GM19455 (cell line): ENCODE data around the gene MYBPH.
A peak's percentile ranks its signal among the peaks of the same experiment; 100 is the strongest.

Source experiments
- ATAC-seq: cut with Tn5 transposase; IDR thresholded peaks from one replicate; pipeline ENCODE4 v1.9.1; 2021; ENCODE audit not compliant: unreplicated experiment

The MYBPH gene

DNA sequence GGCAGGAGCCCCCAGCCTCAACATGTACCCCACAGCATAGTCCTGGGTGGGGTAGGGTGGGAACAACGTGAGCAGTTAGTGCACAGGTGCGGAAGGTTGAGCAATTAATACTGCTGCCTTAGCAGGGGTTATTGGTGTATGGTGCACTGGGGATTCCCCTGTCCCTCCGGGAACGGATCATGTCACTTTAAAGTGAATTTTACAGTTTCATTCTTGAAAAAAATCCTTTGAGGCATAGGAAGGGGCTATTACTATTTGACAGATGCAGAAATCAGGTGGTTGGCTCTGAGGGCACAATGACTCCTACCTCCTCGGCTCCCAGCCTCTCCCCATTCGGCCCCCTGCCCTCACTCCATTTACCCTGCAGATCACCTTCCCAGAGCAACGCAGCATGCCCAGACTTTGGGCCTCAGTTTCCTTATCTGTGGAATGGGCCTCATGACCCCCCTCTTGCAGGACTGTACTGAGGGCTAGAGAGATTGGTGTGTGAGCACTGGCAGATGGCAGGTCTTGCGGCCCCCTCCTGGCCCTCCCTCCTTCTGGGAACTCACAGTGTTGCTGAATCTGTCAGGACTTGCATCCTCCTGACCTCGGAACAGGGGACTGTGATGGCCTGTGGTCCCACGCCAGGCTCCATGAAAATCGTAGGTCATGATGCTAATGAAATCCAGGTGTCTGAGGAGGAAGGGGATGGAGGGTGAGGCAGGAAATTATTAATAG lies 5.1 kb upstream of the MYBPH start:
- no peak for ATAC-seq

- no peak for ATAC-seq
Observed at GRCh38 chr1:203179667-203180005, 4.0 kb upstream of the MYBPH start.

GRCh38 chr1:203178821-203179666 lies 3.4 kb upstream of the MYBPH start:
- ATAC-seq, result no peak

- no peak for ATAC-seq
Observed at GRCh38 chr1:203178083-203178482, 2.5 kb upstream of the MYBPH start.

GRCh38 chr1:203177470-203178039 lies 1.9 kb upstream of the MYBPH start:
- no peak for ATAC-seq

DNA sequence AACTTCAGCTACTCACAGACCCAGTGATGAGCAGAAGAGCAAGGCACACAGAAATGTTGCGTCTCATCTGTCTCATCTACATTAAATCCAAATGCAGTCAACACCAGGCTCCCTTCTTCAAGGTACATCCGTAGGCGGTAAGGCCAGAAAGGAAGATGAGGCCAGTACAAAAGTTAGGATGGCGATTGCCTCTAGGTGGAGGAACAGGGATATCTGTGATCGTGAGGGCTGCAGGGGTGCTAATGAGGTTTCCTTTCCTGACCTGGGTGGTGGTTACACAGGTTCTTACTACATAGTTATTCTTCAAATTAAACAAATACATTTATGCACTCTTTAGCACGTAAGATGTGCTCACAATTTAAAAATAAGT lies 1.4 kb upstream of the MYBPH start:
- ATAC-seq, result no peak

DNA sequence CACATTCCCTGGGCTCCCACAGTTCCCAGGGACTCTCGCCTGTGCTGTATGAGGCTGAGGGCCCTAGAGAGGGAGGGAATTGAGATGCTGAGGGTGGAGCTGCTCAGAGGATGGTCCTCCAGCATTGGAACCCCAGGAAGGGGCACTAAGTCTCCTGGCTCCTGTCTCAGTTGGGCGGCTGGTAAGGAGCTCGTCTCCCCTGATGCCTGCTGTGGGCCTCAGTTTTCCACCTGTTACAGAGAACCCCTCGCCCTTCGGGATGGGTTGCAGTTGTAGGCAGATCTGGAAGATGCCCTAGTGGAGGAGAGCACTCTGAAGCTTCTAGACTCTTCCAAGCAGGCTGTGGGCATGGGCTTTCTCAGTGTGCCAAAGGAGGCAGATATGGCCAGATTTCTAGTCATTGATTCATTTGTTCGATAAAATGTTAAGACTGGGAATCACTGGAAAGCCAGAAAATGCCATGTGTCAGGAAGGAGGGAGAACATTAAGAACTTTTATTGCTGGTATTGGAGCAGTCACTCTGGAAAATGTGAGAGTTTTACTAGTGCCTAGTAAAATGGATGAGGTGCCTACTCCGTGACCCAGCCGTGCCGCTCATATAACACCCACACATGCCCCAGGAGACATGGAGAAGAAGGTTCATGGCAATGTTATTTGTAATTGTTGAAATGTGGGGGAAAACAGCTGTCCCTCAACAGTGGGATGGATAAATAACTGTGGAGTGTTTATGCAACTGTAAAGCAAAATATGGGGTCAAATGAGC lies 828 bp upstream of the MYBPH start:
- ATAC-seq, result no peak

DNA sequence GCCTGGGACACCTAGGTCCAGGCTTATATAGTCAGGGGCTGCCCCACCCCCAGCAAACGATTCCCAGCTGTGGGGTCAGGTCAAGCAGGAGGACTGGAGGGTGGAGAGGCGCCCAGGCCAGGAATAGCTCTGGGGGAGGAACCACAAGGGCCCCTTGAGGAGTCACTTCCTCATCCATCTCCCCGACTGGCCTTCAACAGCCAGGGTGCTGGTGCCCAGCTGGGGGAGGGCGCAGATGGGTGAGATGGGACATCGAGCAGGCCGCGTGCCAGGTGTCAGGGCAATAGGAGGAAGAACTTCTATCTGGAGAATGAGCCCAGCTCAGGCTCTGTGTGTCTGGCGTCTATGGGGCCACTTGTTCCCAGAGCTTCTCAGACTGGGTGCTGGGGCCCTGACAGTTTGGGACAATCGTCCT lies 208 bp upstream of the MYBPH start:
- no peak for ATAC-seq

DNA sequence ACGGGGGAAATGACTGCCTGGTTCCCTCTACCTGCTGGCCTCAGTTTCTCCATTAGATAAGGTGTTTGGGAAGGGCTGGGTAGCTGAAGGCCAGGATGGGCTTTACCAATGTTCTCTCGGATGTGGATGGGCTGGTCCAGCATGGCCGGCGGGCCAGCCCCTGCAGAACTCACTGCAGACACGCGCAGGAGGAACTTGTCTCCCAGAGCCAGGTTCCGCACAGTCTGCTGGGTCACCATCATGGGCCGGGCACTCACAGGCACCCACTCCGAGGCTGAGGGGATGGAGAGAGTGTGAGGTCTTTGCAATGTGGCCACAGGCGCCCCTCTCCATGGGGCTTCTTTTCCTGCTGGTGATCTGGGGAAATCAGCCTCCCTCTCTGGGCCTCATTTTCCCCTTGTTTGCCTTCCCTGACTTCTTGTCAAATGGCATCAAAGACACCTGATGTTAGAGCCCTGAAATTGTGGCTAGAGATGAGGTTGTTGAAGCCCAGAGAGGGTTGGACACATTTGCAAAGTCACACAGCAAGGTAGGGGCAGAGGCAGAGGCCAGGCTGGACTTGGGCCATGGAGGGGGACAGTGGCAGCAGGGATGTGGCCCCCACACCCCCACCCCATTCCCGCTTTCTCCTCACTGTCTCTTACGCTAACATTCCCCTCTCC lies 1.2 kb downstream of the MYBPH start:
- ATAC-seq, result no peak

DNA sequence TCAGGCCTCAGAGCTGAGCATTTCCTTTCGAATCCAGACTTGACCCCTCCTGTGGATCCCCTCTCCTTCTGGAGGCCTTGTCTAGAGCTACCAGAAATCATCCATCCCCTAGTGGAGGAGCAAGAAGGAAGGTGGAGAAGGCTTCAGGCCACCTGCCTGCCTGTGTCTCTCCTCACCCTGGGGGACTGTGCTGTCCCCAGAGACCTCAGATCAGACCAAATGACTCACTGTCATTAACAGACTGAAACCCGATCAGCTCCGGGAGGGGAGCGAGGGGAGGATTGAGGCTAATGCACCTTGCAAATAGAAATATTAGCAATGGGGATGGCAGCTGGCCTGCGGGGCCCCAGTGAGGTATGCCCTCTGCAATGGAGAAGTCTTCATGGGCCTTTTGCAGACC lies 2.1 kb downstream of the MYBPH start:
- ATAC-seq, result peak; percentile 61

- ATAC-seq, result no peak
Observed at GRCh38 chr1:203173011-203173555, 2.5 kb downstream of the MYBPH start.

DNA sequence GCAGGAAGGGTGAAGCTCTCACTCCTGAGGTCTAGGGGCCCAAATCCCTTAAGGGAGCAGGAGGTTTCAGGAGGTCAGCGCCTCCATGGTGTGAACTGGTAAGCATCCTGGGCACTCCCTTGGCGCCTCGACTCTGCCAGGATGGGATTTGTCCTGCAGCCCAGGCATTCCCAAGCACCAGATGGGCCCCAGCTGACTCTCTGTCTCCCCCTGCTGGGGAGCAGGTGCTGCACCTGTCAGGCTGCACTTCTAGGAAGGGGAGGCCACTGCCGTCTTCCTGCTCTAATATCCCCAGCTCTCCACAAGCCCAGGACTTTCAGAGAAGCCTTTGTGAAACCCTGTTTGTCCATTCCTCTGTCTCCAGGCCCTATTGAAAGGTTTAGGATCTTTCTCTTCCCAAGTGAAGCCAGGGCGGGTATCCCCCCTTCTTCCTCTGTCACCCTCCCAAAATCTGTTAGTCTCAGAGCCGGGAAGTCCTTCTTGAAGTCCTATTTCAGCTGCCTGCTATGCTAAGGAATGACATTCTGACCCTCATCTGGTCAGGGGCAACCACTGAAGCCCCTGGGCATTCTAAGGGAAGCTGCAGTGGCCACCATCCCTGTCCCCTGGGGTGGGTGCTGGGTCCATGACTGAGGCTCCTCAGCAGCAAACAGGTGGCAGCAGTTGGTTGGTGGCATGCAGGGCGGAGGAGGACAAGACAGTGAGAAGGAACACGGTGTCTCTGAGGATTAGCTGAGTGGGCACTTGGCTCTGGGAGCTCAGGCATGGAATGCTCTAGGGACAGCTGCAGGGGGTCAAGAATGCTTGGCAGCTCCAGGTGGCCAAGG lies 3.2 kb downstream of the MYBPH start:
- no peak for ATAC-seq

DNA sequence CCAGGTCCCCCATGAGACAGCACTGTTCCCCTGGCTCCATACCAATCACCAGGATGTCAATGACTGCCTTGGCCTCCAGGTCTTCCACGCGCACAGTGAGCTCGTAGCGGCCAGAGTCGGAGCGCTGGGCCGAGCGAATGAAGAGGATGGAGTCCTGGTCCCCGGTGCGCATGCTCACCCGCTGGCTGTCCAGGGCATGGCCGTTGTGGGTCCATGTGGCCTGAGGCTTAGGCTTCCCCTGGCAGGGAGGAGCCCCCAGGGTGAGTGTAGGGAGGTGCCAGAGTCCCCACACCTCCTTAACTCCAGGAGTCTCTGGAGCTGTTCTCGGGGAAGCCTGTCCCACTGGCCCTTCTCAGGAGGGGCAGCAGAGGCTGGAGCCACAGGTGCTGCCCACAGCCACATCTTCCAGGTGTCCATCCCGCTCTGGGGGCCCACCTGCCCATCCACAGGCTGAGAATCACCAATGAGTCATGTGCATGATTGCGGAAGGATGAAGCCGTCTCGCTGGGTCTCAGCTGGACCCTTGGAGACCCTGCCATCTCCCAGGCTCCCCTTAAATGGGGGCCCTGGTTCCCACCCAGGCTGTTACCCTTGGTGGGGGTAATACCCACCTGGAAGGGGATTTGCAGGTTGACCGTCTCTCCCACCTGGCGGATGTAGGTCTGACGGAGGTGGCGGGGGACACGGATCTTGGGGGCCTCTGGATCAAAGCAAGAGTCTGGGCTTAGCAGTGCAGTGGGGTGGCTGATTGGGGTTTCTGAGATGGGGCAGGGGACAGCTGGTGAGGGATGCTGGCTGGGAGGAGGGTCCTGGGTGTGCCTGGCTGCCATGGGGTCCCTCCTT lies 4.1 kb downstream of the MYBPH start:
- no peak for ATAC-seq

- no peak for ATAC-seq
Observed at GRCh38 chr1:203170625-203171330, 4.8 kb downstream of the MYBPH start.

- ATAC-seq, result no peak
Observed at GRCh38 chr1:203169770-203170520, 5.7 kb downstream of the MYBPH start.

DNA sequence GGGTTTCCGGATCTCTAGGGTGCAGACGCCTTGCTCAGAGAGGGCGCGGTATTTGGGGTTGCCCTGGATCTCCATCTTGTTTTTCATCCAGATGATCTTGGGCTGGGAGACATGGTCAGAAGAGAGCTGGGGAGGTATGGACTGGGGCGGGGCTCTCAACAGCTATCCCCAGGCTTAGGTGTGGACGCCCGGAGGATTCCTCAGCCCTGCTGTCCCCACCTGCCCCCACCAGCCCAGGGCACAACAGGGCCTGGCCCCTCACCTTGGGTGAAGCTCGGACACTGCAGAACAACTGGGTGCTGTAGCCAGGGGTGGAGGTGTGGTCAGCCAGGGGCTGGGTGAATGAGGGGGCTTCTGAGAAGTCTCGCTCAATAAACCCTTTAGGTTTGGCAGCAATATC lies 6.6 kb downstream of the MYBPH start:
- no peak for ATAC-seq

DNA sequence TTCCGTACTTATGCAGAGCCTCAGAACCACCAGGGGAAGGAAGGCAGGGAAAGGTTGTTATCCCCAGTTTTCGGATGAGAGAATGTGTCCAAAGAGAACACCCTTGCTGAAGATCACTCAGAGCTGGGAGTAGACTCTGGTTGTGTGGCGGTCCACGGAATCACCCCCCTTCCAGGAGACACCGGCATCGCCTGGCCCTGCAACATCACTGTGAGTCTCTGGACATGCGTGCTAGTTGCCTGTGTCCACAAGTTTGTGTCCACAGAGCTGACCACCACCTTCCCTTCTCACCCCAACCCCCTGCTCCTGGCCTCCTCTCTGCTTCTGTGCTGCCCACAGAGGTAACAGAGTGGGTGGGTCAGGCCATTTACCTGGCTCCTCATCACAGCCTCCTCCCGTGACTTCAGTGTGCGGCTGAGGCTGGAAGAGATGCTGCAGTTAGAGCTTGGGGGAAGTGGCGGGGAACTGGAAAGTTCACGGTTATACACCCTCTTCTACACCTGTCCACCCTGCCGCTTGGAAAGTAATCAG lies 7.3 kb downstream of the MYBPH start:
- ATAC-seq, result no peak

GRCh38 chr1:203167913-203168200 lies 7.8 kb downstream of the MYBPH start:
- ATAC-seq, result no peak
